Measurements from ENCODE around the gene DPEP2NB. TPM values are rescaled to one million over a fixed set of nuclear protein-coding genes. Genes with fewer than 3 reads are reported as not detected.
A peak's percentile ranks its signal among the peaks of the same experiment; 100 is the strongest.

Gene DPEP2NB
- total RNA-seq, 4 donors from 2014 or later: not detected

GRCh38 chr16:67965668-67966548, 49.8 kb downstream of the DPEP2NB start:
- Histone ChIP-seq H3K36me3 (peaks cover 19 to 26% (median 24%) of the 10 kb centered on the region in 4 donors), H3K27me3 (no peaks in the 10 kb centered on the region), H3K4me1 (peaks cover 62 to 81% (median 76%) of the 10 kb centered on the region in 4 donors), H3K4me3 (peak overlapping the region; percentile 88 to 95 (median 92)), H3K27ac (replicated peaks in 1 of 4) (peak overlapping the region; percentile 96 to 100 (median 98)), H3K9me3 (no peaks in the 10 kb centered on the region)
- WGBS: 46% methylated on average over 9 of the region's 11 CpGs
- TF ChIP-seq CTCF (IDR thresholded peaks at IDR 0.05): no peak
- TF ChIP-seq POLR2A (IDR thresholded peaks at IDR 0.05; ENCODE audit: low read depth): no peak
- TF ChIP-seq EP300 (IDR thresholded peaks at IDR 0.05): no peak
- TF ChIP-seq POLR2AphosphoS5 (IDR thresholded peaks at IDR 0.05): no peak
- intact Hi-C loops (cut with DNase I): no loop called here
- DNase-seq (ENCODE audit: extremely low spot score): no peak

GRCh38 chr16:67964477-67965131, 51.1 kb downstream of the DPEP2NB start:
- peaks cover 75 to 91% (median 88%) of the 10 kb centered on the region in 4 donors for H3K4me1 ChIP-seq
- no peaks in the 10 kb centered on the region for H3K27me3 ChIP-seq
- peaks cover 28 to 39% (median 35%) of the 10 kb centered on the region in 4 donors for H3K36me3 ChIP-seq
- DNase-seq (ENCODE audit: extremely low spot score): no peak
- 81% methylated on average over 6 of the region's 6 CpGs for WGBS
- H3K27ac ChIP-seq (replicated peaks in 1 of 4): peak overlapping the region; percentile 96 to 100 (median 98)
- H3K4me3 ChIP-seq: peak overlapping the region in 1 of 4 donors; percentile 4
- intact Hi-C loops (cut with DNase I): no loop called here
- H3K9me3 ChIP-seq: no peaks in the 10 kb centered on the region
- TF ChIP-seq EP300 (IDR thresholded peaks at IDR 0.05) (no peak), POLR2A (IDR thresholded peaks at IDR 0.05; ENCODE audit: low read depth) (no peak), POLR2AphosphoS5 (IDR thresholded peaks at IDR 0.05) (no peak)

GRCh38 chr16:67963662-67964321, 51.9 kb downstream of the DPEP2NB start:
- H3K9me3 ChIP-seq: no peaks in the 10 kb centered on the region
- H3K4me3 ChIP-seq: peak overlapping the region in 3 of 4 donors; percentile 4 to 27 (median 14)
- no peaks in the 10 kb centered on the region for H3K27me3 ChIP-seq
- peaks cover 81 to 91% (median 88%) of the 10 kb centered on the region in 4 donors for H3K4me1 ChIP-seq
- H3K36me3 ChIP-seq: peaks cover 28 to 47% (median 41%) of the 10 kb centered on the region in 4 donors
- H3K27ac ChIP-seq (replicated peaks in 1 of 4): peak overlapping the region; percentile 96 to 100 (median 98)
- TF ChIP-seq POLR2A (IDR thresholded peaks at IDR 0.05; ENCODE audit: low read depth): peak; percentile 10
- TF ChIP-seq CTCF (IDR thresholded peaks at IDR 0.05): no peak
- intact Hi-C loops (cut with DNase I): no loop called here
- DNase-seq (ENCODE audit: extremely low spot score): no peak
- 50% methylated on average over 26 of the region's 32 CpGs for WGBS

Small RNA genes lying within 50 kb of the gene (small RNA-seq; reads per million reads assigned to genes)
- gene RNU6-359P: 0 reads per million in 3 donors

Other genes with a start within 250 kb of the DPEP2NB start
- 10 to 100 TPM in 2 of 4 donors, 1 to 10 TPM in 2; 5.8 to 12.2 (median 8.6) TPM for gene RANBP10, start 209.4 kb downstream of the DPEP2NB start, total RNA-seq
- 1 to 10 TPM in 3 of 4 donors, under 1 TPM in 1; 0.83 to 2.2 (median 1.1) TPM for gene TSNAXIP1, start 209.0 kb downstream of the DPEP2NB start, total RNA-seq
- 100 to 1,000 TPM in 1 of 4 donors, 10 to 100 TPM in 3; 60.2 to 101 (median 78.3) TPM for gene THAP11, start 173.6 kb downstream of the DPEP2NB start, total RNA-seq
- 100 to 1,000 TPM; 101 to 246 (median 174) TPM for gene NUTF2, start 169.0 kb downstream of the DPEP2NB start, total RNA-seq
- gene CENPT, start 168.2 kb downstream of the DPEP2NB start, total RNA-seq: 10 to 100 TPM; 30.3 to 50.7 (median 33.2) TPM
- 10 to 100 TPM; 49.9 to 70.9 (median 52.0) TPM for gene EDC4, start 142.9 kb downstream of the DPEP2NB start, total RNA-seq
- 1 to 10 TPM in 1 of 4 donors, under 1 TPM in 1, not detected in 2; 0.99 to 1.7 TPM for gene NRN1L, start 131.0 kb downstream of the DPEP2NB start, total RNA-seq
- gene PSKH1, start 122.7 kb downstream of the DPEP2NB start, total RNA-seq: 10 to 100 TPM; 16.1 to 35.4 (median 26.4) TPM
- 1 to 10 TPM in 1 of 4 donors, under 1 TPM in 2, not detected in 1; 0.80 to 1.1 (median 0.99) TPM for gene CTRL, start 84.0 kb downstream of the DPEP2NB start, total RNA-seq
- gene PSMB10, start 79.1 kb downstream of the DPEP2NB start, total RNA-seq: 10 to 100 TPM; 17.2 to 51.6 (median 36.1) TPM
- 10 to 100 TPM; 13.9 to 43.1 (median 22.0) TPM for gene LCAT, start 71.8 kb downstream of the DPEP2NB start, total RNA-seq
- gene SLC12A4, start 47.3 kb downstream of the DPEP2NB start, total RNA-seq: 100 to 1,000 TPM in 1 of 4 donors, 10 to 100 TPM in 3; 65.8 to 142 (median 81.3) TPM
- gene DPEP3, start 35.4 kb downstream of the DPEP2NB start, total RNA-seq: under 1 TPM in 1 of 4 donors, not detected in 3; 0.17 TPM
- gene DPEP2, start 16.4 kb downstream of the DPEP2NB start, total RNA-seq: 1 to 10 TPM; 1.4 to 5.5 (median 3.7) TPM
- gene DDX28, start 7.3 kb upstream of the DPEP2NB start, total RNA-seq: 10 to 100 TPM in 1 of 4 donors, 1 to 10 TPM in 3; 5.0 to 10.1 (median 8.4) TPM
- 10 to 100 TPM in 1 of 4 donors, 1 to 10 TPM in 3; 8.4 to 12.5 (median 9.7) TPM for gene DUS2, start 7.4 kb upstream of the DPEP2NB start, total RNA-seq
- gene NFATC3, start 69.5 kb upstream of the DPEP2NB start, total RNA-seq: 10 to 100 TPM; 44.6 to 56.8 (median 50.8) TPM
- gene ESRP2, start 220.2 kb upstream of the DPEP2NB start, total RNA-seq: 1 to 10 TPM in 1 of 4 donors, under 1 TPM in 3; 0.17 to 2.1 (median 0.52) TPM
- 10 to 100 TPM; 10.4 to 22.0 (median 15.3) TPM for gene PLA2G15, start 229.5 kb upstream of the DPEP2NB start, total RNA-seq
- 10 to 100 TPM; 18.9 to 37.1 (median 27.3) TPM for gene SLC7A6, start 248.6 kb upstream of the DPEP2NB start, total RNA-seq